Endothelial cell of umbilical vein (primary cell): Measurements from ENCODE around the gene CCDC34.

Source experiments
- CTCF ChIP-seq, 2 donors: IDR thresholded peaks; 1 replicate in 1 of 2; 2 replicates in 1 of 2; pipeline ENCODE4 v1.5.1; 2011; ENCODE audit warnings: low read length in 2 of 2, mild to moderate bottlenecking in 2 of 2, moderate library complexity in 2 of 2, control low read depth in 1 of 2, inconsistent platforms in 1 of 2, low read depth in 1 of 2; ENCODE audit not compliant: insufficient read depth in 1 of 2; ENCODE audit errors: extremely low read depth in 1 of 2
- JUN ChIP-seq: IDR thresholded peaks from 2 replicates; pipeline ENCODE4 v1.6.1; 2011; ENCODE audit warnings: borderline replicate concordance, low read depth; ENCODE audit not compliant: insufficient read length, insufficient read depth
- MYC ChIP-seq: IDR thresholded peaks from one replicate; pipeline ENCODE4 v1.6.1; 2011; ENCODE audit warnings: mild to moderate bottlenecking, low read depth, low read length

GRCh38 chr11:27401833-27402316 lies 38.9 kb upstream of the CCDC34 start:
- TF ChIP-seq JUN (no peak), MYC (no peak), CTCF (IDR thresholded peaks at IDR 0.05; ENCODE audit: extremely low read depth in 1 of 2, insufficient read depth in 1 of 2, low read depth in 1 of 2, low read length in 2 of 2) (no peak)
